ENCODE results near the gene MTMR11. TPM values are rescaled to one million over a fixed set of nuclear protein-coding genes. Genes with fewer than 3 reads are reported as not detected.

The MTMR11 gene
- total RNA-seq = 1 to 10 TPM; 4.7 to 6.6 TPM
- 9.5 TPM for polyA plus RNA-seq (2013, experiment 1 of 2)
- 8.2 TPM for polyA plus RNA-seq (2013, experiment 2 of 2)
- long read RNA-seq, experiment 1 = 0 reads
- long read RNA-seq, experiment 2, partial matches to known transcripts = 1 of 4 reads
- long read RNA-seq, experiment 2, other reads (novel, unspliced or antisense) = 2 of 4 reads
- long read RNA-seq, experiment 3, partial matches to known transcripts = 4 of 9 reads
- long read RNA-seq, experiment 3, other reads (novel, unspliced or antisense) = 2 of 9 reads
- long read RNA-seq, experiment 4 = 0 reads

- H3K4me1 Mint-ChIP-seq = peaks cover 42% of the 10 kb centered on the region
- H3K4me3 ChIP-seq (ENCODE audit: low read length) = peak within 1 kb of the TSS; percentile 29
- peak within 1 kb of the TSS; percentile 57 for H3K4me3 Mint-ChIP-seq
- H3K4me1 ChIP-seq (ENCODE audit: control insufficient read depth, insufficient read depth, low read length) = no peaks in the 10 kb centered on the region
- H3K27me3 Mint-ChIP-seq (ENCODE audit: insufficient read depth) = peaks cover 4% of the 10 kb centered on the region
- H3K9me3 ChIP-seq (ENCODE audit: control insufficient read depth, low read length) = no peaks in the 10 kb centered on the region
- no peaks in the 10 kb centered on the region for H3K9me3 Mint-ChIP-seq
- H3K27ac ChIP-seq (ENCODE audit: low read depth, low read length) = no peak within 1 kb of the TSS
- TF ChIP-seq CTCF (conservative IDR thresholded peaks at IDR 0.05) = no peak
- peak within 1 kb of the TSS; percentile 85 for H3K27ac Mint-ChIP-seq
- WGBS, 2 experiments (ENCODE audit: insufficient coverage in 1 of 2, insufficient read length in 1 of 2) = 35 to 48% methylated on average over 5 to 18 of the region's 18 CpGs
- H3K36me3 ChIP-seq (ENCODE audit: control insufficient read depth, insufficient read depth, low read length) = no peaks in the 10 kb centered on the region
- no peaks in the 10 kb centered on the region for H3K27me3 ChIP-seq (ENCODE audit: control insufficient read depth, insufficient read depth, low read length, poor library complexity, severe bottlenecking)
- peak; percentile 67 for DNase-seq
- no peaks in the 10 kb centered on the region for H3K36me3 Mint-ChIP-seq (ENCODE audit: low read depth)
- no peak within 1 kb of the TSS for H3K9ac ChIP-seq (ENCODE audit: extremely low read depth, low read length, poor library complexity, severe bottlenecking)
Measured at GRCh38 chr1:149936170-149936991, at the start of gene MTMR11. Gene MTMR11, minus strand, starts transcription at chr1:149936879. Its CDS starts 232 bp downstream, at chr1:149936647.

- Mint-ChIP-seq H3K27me3 (ENCODE audit: insufficient read depth) (no peaks in the 10 kb centered on the region), H3K4me3 (no peak overlapping the region), H3K36me3 (ENCODE audit: low read depth) (peaks cover 29% of the 10 kb centered on the region), H3K9me3 (no peaks in the 10 kb centered on the region), H3K27ac (peak overlapping the region; percentile 44), H3K4me1 (peaks cover 18% of the 10 kb centered on the region)
- TF ChIP-seq CTCF (conservative IDR thresholded peaks at IDR 0.05) = no peak
- Histone ChIP-seq H3K27me3 (ENCODE audit: control insufficient read depth, insufficient read depth, low read length, poor library complexity, severe bottlenecking) (no peaks in the 10 kb centered on the region), H3K9me3 (ENCODE audit: control insufficient read depth, low read length) (no peaks in the 10 kb centered on the region), H3K4me3 (ENCODE audit: low read length) (no peak overlapping the region), H3K4me1 (ENCODE audit: control insufficient read depth, insufficient read depth, low read length) (no peaks in the 10 kb centered on the region), H3K36me3 (ENCODE audit: control insufficient read depth, insufficient read depth, low read length) (peaks cover 20% of the 10 kb centered on the region), H3K27ac (ENCODE audit: low read depth, low read length) (no peak overlapping the region), H3K9ac (ENCODE audit: extremely low read depth, low read length, poor library complexity, severe bottlenecking) (no peak overlapping the region)
- DNase-seq = no peak
- WGBS, 2 experiments (ENCODE audit: insufficient coverage in 1 of 2, insufficient read length in 1 of 2) = 86 to 97% methylated on average over 3 of the region's 3 CpGs
Measured at GRCh38 chr1:149979972-149980540, 43.4 kb upstream of the MTMR11 start.

GRCh38 chr1:149979245-149979971, 42.7 kb upstream of the MTMR11 start:
- no peak overlapping the region for H3K9ac ChIP-seq (ENCODE audit: extremely low read depth, low read length, poor library complexity, severe bottlenecking)
- no peaks in the 10 kb centered on the region for H3K4me1 ChIP-seq (ENCODE audit: control insufficient read depth, insufficient read depth, low read length)
- no peak overlapping the region for H3K4me3 ChIP-seq (ENCODE audit: low read length)
- peaks cover 23% of the 10 kb centered on the region for H3K36me3 ChIP-seq (ENCODE audit: control insufficient read depth, insufficient read depth, low read length)
- no peak for DNase-seq
- H3K27ac ChIP-seq (ENCODE audit: low read depth, low read length) = no peak overlapping the region
- no peak for TF ChIP-seq CTCF (conservative IDR thresholded peaks at IDR 0.05)
- Mint-ChIP-seq H3K27me3 (ENCODE audit: insufficient read depth) (no peaks in the 10 kb centered on the region), H3K4me3 (no peak overlapping the region), H3K36me3 (ENCODE audit: low read depth) (peaks cover 33% of the 10 kb centered on the region), H3K9me3 (no peaks in the 10 kb centered on the region), H3K4me1 (peaks cover 14% of the 10 kb centered on the region), H3K27ac (no peak overlapping the region)
- 97 to 100% methylated on average over 1 of the region's 2 CpGs for WGBS, 2 experiments (ENCODE audit: insufficient coverage in 1 of 2, insufficient read length in 1 of 2)
- H3K27me3 ChIP-seq (ENCODE audit: control insufficient read depth, insufficient read depth, low read length, poor library complexity, severe bottlenecking) = no peaks in the 10 kb centered on the region
- H3K9me3 ChIP-seq (ENCODE audit: control insufficient read depth, low read length) = no peaks in the 10 kb centered on the region
